Astrocyte of the hippocampus (primary cell): Measurements from ENCODE around the gene RPLP1.
"Not testable (repeated sequence)": the region's sequence is repeated elsewhere in the genome, so short reads cannot be mapped to it uniquely, and the experiment has no call there.

ENCODE experiments used
- DNase-seq: peaks from one replicate; pipeline ENCODE4 v3.0.0; 2011; ENCODE audit warnings: low read depth, low spot score

The RPLP1 gene

DNA sequence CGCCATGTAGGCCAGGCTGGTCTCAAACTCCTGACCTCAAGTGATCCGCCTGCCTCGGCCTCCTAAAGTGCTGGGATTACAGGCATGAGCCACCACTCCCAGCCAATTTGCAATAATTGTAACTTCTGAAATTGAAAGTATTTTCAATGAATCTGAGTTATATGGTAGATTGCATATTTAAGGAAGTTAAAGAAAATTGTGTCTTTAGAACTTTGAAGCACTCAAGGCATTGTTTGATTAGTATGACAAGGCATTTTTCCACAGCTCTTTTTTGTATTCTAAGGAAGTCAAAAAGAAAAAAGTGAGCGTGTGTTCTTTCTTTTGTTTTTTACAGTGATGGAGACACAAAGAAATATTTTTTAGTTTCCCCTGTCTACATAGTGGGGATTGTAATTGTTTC is 15.7 kb upstream of the RPLP1 start:
- DNase-seq: no peak

DNA sequence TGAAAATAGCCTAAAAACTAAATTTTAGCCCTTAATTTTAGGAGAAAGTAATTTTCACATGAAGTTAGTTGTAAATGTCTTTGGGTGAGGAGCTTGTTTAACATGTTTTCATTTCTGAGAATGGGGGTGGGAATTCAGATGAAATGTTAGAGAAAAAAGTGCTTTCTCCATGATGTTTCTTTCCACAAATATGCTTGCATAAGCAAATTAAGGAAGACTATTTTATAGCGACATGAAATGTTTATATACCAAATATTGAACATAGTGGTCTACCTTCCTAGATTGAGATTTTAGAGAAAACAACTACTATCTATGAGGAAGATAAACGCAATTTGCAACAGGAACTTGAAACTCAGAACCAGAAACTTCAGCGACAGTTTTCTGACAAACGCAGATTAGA is 13.0 kb upstream of the RPLP1 start:
- DNase-seq: no peak

DNA sequence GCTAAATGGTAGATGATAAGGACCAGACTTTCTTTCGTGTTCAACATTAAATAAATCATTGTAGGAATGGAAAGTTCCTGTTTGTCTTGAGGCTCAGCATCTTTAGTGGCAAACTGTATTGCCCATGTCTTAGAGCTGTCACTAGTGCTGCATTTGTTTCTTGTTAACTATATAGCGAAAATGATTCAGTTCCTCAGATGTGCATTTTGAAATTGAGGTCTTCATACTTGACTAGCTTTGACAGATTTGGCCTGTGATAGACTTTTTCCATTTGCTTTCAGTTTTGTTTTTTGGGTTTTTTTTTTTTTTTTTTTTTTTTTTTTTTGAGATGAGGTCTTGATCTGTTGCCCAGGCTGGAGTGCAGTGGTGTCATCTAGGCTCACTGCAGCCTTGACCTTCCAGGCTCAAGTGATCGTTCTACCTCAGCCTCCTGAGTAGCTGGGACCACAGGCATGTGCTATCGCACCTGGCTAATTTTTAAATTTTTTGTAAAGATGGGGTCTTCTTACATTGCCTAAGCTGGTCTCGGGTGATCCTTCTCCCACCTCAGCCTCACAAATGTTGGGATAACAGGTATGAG is 9.5 kb upstream of the RPLP1 start:
- DNase-seq: no peak

DNA sequence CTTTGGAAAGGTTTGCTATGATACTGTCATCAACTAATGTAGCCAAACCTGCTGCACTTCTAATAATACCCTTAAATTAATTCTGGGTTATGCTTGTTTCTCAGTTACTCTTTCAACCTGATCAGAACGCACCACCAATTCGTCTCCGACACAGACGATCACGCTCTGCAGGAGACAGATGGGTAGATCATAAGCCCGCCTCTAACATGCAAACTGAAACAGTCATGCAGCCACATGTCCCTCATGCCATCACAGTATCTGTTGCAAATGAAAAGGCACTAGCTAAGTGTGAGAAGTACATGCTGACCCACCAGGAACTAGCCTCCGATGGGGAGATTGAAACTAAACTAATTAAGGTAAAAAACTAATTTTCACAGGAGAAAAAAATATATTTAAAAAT is 7.9 kb upstream of the RPLP1 start:
- no peak for DNase-seq

DNA sequence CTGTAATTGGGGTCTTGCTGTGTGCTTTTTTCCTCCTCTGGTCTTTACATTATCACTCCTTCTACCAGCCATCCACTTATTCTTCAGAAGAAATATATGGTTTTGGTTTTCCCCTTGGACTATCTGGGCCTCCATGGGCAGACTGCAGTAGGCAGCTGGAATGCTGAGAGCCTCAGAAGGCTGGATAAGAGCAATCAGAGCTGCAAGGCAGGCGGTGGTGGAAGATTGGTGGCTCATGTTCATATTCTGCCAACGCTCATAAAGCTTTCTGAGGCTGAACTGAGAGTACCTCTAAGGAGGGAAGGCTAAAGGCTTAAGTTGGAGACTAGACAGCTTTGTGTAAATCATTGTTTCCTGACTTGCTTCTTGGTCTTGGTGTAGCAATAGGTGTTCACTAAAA is 5.7 kb upstream of the RPLP1 start:
- no peak for DNase-seq

DNA sequence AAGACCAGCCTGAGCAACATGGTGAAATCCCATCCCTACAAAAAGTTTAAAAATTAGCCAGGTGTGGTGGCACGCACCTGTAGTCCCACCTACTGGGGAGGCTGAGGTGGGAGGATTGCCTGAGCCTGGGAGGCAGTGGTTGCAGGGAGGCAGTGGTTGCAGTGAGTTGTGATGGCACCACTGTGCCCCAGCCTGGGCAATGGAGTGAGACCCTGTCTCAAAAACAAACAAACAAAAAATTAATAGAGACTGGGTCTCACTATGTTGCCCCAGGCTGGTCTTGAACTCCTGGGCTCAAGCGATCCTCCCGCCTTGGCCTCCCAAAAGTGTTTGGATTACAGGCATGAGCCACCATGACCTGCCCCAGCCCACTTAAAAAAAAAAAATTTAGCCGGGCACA is 2.4 kb upstream of the RPLP1 start:
- DNase-seq: not testable (repeated sequence)

DNA sequence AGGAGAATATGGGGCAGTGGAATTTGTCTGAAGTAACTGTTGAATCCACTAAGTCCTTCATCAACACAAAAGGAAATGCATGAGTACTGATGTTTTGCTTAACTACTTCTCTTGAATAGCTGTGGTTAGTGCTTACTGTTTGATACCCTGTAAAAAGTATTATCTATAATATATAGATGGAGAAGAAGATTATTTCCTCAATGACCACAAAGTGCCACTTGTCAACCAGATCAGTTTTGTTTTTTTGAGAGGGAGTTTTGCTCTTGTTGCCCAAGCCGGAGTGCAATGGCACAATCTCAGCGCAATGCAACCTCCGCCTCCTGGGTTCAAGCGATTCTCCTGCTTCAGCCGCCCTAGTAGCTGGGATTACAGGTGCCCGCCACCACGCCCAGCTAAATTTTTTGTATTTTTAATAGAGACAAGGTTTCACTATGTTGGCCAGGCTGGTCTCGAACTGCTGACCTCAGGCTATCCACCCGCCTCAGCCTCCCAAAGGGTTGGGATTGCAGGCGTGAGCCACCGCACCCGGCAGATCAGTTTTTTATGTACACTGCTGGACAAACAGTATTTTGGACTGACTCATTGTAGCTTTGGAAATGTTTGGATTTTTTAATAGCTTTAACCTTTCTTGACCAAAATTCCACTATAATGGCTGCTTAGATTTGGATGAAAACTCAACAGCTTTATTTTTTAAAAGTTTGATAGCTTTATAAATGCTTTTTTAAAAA is 1.5 kb upstream of the RPLP1 start:
- no peak for DNase-seq

DNA sequence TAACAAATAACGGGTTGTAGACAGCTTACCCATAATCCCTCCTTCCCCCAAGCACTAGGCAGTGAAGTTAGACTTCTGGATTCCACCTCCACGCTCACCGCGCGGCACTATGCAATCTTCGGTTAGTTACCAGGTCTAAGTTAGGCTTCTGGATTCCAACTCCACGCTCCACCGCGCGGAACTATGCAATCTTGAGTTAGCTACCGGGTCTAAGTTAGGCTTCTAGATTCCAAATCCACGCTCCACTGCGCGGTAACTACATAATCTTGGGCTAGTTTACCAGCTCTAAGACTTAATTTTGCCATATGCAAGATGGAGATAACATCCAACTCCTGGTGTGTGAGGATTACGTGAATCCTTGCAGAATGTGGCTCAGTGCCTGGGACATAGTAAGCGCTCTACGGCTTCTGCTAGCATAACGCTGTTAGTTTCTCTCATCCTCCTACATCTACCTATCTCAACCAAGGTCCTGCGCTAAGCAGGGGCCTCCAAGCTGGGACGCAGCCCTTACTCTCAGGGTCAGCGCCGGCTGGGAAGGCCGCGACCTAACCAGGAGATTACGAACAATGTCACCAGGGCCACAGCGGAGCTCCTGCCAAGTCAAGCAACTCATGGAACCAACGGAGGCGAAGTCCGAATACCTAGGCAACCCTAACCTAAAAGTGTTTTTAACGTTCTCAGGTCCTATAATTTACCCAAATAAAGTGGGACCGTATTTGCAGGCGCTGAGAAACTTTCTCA is 497 bp upstream of the RPLP1 start:
- DNase-seq: no peak

DNA sequence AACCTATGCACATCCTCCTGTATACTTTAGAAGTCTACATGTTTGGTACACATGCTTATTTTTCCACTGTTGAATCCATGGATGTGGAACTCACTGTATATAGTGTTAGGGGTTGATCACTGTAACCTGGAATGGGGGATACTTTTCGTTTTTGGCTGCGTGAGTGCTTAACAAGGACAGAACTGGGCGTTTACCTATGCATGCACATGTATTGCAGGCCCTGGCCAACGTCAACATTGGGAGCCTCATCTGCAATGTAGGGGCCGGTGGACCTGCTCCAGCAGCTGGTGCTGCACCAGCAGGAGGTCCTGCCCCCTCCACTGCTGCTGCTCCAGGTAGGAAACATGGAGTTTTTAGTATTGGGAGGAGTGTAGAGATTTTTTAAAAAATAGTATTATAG is 2.3 kb downstream of the RPLP1 start:
- DNase-seq: no peak

DNA sequence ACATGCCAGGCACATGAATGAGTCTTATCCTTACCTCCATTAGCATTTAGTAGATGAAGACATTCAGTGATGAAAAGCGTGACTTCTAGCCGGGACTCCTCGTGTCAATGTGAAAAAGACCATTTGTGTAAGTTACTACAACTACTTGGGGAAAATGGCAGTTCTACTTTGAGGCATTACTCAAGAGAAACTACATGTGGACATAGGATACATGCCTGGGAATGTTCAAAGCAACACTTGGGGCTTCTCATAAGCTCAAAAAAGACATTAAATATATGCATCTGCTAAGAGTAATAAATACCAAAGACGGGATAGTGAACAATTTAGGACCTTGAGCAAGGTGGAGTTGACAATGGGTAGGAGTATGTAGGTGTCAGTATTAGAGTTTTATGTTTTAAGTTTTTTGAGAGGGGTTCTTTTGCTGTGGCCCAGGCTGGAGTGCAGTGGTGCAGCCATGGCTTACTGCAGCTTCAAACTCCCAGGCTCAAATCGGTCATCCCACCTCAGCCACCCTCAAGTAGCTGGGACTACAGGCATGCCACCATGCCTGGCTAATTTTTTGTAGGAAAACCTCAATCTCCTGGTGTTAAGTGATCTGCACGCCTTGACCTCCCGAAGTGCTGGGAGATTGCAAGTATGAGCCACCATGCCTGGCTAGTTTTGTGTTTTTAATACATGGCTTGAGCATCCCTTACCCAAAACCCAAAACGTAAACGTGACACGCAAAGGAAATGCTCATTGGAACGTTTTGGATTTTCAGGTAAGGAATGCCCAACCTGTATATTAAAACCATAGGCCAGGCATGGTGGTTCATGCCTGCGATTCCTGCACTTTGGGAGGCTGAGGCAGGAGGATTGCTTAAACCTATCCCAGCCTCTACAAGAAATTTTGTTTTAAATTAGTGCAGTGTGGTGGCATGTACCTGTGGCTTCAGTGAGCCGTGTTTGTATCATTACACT is 3.9 kb downstream of the RPLP1 start:
- no peak for DNase-seq

DNA sequence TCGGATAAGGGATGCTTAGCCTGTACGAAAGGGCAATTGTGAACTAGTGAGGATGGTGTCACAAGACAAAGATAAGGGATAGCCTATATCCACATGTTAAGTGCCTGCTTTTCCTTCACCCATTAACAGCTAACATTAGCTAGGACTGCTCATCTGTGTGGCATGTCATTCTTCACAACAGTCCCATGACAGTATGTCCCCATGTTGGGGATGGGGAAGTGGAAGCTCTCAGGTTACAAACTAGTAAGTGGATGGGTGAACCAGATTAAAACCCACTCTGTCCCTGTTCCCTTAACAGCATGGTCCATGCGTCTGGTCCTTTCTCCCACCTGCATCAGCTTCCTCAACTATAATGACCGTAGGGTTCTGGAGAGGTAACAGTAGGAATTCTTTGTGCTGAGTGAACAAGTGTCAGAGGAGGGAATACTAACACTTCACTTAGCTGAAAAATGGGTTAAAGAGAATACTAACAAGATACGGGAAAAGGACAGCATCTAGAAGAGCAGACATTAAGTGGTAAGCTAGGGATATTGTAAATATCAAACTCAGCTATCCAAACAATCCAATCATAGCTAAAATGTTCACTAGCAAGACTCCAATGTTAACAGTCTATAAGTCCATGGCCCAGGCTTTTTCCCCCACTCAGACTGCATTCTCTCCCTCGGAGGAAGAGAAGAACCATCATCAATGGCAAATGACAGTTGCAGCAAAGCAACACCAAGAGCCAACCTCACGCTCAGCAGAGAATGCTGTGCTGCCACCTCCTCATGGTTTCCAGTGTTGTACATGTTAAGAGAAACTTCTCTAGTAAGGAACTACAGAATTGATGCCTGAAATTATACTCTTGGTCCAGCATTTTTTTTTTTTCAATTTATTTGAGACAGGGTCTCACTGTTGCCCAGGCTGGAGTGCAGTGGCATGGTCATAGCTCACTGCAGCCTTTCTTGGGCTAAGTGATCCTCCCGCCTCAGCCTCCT is 5.0 kb downstream of the RPLP1 start:
- DNase-seq: no peak

DNA sequence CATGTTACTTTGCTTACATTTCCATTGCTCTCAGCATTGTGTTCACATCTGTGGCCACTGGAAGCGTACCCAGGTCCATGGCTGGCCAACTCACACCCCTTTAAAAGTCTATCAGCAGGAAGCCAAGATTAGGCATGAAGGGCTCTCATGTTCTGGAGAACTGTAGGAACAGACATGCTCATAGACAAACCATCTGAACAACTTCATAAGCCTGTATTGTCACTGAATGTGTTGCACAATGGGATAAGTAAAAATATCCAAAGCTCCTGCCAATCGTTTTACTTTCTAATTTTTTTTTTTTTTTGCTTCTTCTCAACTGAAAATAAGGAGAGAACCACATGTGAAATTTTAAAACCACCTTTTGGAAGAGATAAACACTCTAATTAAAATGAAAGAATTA is 6.4 kb downstream of the RPLP1 start:
- DNase-seq: no peak

DNA sequence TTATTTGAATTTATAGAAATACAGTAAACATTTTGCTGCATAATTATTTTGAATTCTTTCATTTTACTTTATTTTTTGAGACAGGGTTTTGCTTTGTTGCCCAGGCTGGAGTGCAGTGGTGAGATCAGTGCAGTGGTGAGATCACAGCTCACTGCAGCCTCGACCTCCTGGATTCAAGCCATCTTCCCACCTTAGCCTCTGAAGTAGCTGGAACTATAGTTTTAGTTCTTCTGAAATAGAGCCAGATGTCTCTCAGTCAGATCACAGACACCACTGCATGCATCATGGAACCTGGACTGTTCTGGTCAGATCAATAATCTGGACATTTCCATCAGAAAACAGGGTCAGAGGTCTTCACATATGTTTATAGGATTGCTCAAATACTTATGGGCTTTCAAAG is 7.9 kb downstream of the RPLP1 start:
- no peak for DNase-seq

DNA sequence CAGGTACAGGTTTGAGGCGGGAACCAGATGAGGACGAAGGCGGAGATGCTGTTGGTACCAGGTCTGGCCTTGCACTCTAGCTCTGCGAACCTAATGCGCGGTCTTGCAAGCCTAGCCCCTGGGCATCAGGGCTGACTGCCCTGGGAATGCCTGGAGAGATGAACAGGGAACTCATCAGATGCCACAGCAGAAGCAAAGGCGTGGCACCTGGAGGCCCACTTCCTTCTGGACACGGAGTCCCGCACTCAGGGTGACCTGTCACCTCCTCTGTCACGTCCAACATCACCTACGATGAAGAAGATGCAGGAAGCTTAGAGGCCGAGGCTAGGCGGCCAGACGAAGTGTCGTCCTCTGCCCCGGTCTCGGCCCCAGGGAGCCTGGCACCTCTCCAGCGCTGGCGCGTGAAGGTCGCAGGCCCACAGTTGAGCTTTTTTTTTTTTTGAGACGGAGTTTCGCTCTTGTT is 9.4 kb downstream of the RPLP1 start:
- DNase-seq: no peak

DNA sequence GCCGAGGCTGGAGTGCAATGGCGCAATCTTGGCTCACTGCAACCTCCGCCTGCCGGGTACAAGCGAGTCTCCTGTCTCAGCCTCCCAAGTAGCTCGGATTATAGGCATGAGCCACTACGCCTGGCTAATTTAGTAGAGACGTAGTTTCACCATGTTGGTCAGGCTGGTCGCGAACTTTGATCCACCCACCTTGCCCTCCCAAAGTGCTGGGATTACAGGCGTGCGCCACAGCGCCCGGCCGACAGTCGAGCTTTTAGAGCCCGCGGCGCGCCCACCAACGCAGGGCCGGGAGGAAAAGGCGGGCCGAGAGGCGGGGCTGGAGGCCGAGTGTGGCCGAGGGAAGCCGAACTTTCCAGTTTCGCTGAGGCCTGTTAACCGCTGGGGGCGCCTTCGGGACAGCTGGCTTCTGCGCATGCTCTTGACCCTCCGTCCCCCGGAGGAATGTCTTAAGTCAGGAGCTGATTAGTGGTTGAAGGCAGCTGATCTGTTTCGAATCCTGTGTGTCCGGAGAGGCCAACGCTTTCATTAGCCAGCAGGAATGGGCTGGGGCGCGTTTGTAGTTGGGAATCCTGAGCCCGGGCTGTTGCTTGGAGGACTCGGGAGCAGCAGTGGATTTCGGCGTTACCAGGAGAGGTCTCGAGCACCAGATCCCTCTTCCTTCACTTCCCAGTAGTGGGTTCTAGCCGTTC is 10.0 kb downstream of the RPLP1 start:
- DNase-seq: peak; percentile 99

DNA sequence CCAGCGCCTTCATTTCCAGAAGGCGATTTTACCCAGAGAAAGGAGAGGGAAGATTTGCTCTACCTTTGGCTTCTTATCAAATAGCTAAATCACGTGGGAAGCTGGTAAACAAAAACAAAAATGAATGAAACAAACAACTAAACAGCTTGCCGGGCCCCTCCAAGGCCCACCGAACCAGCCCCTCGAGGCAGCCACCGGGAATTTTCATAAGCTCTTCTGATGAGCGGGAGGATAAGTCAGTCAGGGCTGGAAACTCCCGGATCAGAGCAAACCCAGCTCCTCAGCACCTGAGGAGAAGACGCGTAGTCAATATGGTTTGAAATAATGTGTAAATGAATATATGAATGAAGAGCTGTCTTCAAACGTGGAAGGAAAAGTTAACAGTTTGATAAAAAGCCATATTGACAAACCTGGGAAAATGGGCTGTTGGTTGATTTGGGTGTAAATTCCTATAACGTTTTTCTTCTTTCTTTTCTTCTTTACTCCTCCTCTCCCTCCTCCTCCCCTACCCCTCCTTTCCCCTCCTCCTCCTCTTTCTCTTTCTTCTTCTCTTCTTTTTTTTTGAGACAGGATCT is 10.7 kb downstream of the RPLP1 start:
- no peak for DNase-seq

DNA sequence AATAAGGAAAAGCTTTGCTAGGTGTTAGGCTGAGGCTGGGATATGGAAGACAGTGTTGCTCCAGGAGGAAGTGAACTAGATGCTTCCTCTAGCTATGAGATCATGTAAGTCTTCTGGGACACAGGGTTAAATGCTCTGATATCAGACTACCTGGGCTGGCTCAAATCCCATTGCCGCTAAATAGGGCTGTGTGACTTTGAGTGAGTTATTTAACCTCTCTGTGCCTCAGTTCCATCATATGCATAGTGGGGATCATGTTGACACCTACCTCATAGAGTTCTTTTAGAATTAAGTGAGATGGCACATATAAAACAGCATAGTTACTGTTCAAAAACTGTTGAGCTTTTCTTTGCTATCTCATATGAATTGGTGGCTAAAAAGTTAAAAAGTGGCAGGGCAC is 12.6 kb downstream of the RPLP1 start:
- no peak for DNase-seq

DNA sequence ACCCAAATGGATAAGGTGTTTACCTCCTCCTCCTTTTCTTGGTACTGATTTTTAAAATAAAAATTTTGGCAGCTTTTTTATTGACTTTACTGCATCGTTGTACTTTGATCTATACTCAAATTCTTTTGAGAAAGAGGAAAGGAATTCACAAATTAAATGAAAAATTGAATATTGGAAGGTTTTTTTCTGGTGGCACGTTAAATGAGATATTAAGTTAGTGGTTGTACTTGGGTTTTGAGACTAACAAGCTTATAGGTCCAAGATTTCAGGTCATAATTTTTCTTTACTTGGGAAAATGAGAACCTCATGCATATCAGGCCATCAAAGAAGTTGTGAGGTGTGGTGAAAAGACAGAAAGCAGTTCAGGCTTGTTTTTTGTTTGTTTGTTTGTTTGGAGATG is 14.1 kb downstream of the RPLP1 start:
- DNase-seq: no peak

DNA sequence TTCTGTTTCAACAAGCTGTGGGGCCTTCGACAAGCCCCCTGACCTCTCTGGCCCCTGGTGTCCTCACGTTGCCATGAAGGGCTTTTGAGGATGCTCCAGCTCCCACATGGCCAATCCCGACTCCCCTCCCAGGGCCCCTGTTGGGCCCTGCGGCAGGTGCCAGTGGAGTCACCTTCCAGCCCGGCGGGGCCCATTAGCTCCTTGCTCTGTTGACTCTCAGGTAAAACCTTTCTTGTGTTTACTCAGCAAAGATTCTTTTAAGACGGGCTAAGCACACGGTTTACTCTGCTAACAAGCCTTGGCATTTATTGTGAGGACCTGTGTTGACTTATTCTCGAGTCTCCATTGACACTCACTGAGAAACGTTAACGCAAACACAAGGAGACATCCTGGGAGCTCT is 15.0 kb downstream of the RPLP1 start:
- DNase-seq: no peak
